IMR-90 (cell line): ENCODE measurements around the gene CCDC170. TPM values are rescaled to one million over a fixed set of nuclear protein-coding genes. Genes with fewer than 3 reads are reported as not detected.

Source experiments
- ATAC-seq: fragments of 200-7000 bp; cut with Tn5 transposase; 2 replicates; pipeline ENCODE4 v1.9.1; 2020; ENCODE audit warnings: low read depth, mild to moderate bottlenecking, moderate library complexity
- BruUV-seq: library from RNA; stranded (reverse); fragments of 400-500 nt; replicated peaks from 2 replicates; lab custom pipeline; 2021; lab: Mats Ljungman, UMichigan
- CTCF ChIA-PET: fragments of 300-600 bp; formaldehyde crosslinking; extraction: SDS; loops from one replicate; lab custom pipeline; 2021; ENCODE audit warnings: antibody characterized with exemption; lab: Yijun Ruan, JAX
- POLR2A ChIA-PET: fragments of 300-600 bp; sonication (Branson Sonifier 250); formaldehyde crosslinking; loops from one replicate; lab custom pipeline; 2022; ENCODE audit warnings: antibody characterized with exemption; ENCODE audit not compliant: unreplicated experiment; lab: Charles Lee
- DNase-seq: peaks from one replicate; pipeline ENCODE4 v3.0.0; 2013
- H2AFZ ChIP-seq: replicated peaks from 2 replicates; pipeline ENCODE3; 2013; ENCODE audit warnings: low read length, mild to moderate bottlenecking; ENCODE audit not compliant: poor library complexity
- H2AK5ac ChIP-seq: 2 replicates; pipeline ENCODE4 v1.6.1; 2013; ENCODE audit warnings: low read depth, low read length, inconsistent platforms
- H2AK9ac ChIP-seq: replicated peaks from 2 replicates; pipeline ENCODE3; 2013; ENCODE audit warnings: mild to moderate bottlenecking, low read depth, low read length, moderate library complexity; ENCODE audit not compliant: poor library complexity
- H2BK120ac ChIP-seq: 2 replicates; pipeline ENCODE4 v1.6.1; 2013; ENCODE audit warnings: low read depth, low read length, inconsistent platforms
- H2BK15ac ChIP-seq: 3 replicates; pipeline ENCODE4 v1.6.1; 2013; ENCODE audit warnings: low read depth, low read length, inconsistent platforms
- H2BK20ac ChIP-seq: 2 replicates; pipeline ENCODE4 v1.6.1; 2013; ENCODE audit warnings: low read depth, mild to moderate bottlenecking, inconsistent platforms, low read length, moderate library complexity
- H2BK5ac ChIP-seq: 2 replicates; pipeline ENCODE4 v1.6.1; 2013; ENCODE audit warnings: mild to moderate bottlenecking, low read depth, low read length, inconsistent platforms; ENCODE audit not compliant: poor library complexity, severe bottlenecking
- H3K14ac ChIP-seq: replicated peaks from 2 replicates; pipeline ENCODE4 v1.6.1; 2013; ENCODE audit warnings: low read depth, low read length, inconsistent platforms
- H3K18ac ChIP-seq: 2 replicates; pipeline ENCODE4 v1.6.1; 2013; ENCODE audit warnings: low read depth, low read length, control low read depth
- H3K23ac ChIP-seq: 2 replicates; pipeline ENCODE4 v1.6.1; 2013; ENCODE audit warnings: low read depth, low read length, inconsistent platforms
- H3K27ac ChIP-seq: 2 replicates; pipeline ENCODE4 v1.5.1; 2013; ENCODE audit warnings: mild to moderate bottlenecking, control low read depth, low read length; ENCODE audit not compliant: insufficient read depth
- H3K27me3 ChIP-seq: 2 replicates; pipeline ENCODE4 v1.6.1; 2013; ENCODE audit warnings: low read length; ENCODE audit not compliant: control insufficient read depth, insufficient read depth
- H3K36me3 ChIP-seq: 2 replicates; pipeline ENCODE4 v1.6.1; 2013; ENCODE audit warnings: low read length, mixed read lengths; ENCODE audit not compliant: control insufficient read depth, insufficient read depth
- H3K4ac ChIP-seq: 2 replicates; pipeline ENCODE4 v1.6.1; 2013; ENCODE audit warnings: low read depth, low read length, inconsistent platforms
- H3K4me1 ChIP-seq: 2 replicates; pipeline ENCODE4 v1.6.1; 2013; ENCODE audit warnings: low read length, mixed read lengths; ENCODE audit not compliant: control insufficient read depth, insufficient read depth
- H3K4me2 ChIP-seq: 2 replicates; pipeline ENCODE4 v1.6.1; 2013; ENCODE audit warnings: low read depth, mild to moderate bottlenecking, control low read depth, low read length, moderate library complexity
- H3K4me3 ChIP-seq: 2 replicates; pipeline ENCODE4 v1.5.1; 2013; ENCODE audit warnings: low read depth, mild to moderate bottlenecking, control low read depth, low read length, moderate library complexity; ENCODE audit not compliant: insufficient read depth
- H3K56ac ChIP-seq: 2 replicates; pipeline ENCODE4 v1.6.1; 2013; ENCODE audit warnings: low read length, inconsistent platforms; ENCODE audit not compliant: insufficient read depth; ENCODE audit errors: extremely low read depth
- H3K79me1 ChIP-seq, 2 experiments: 2 replicates each; pipeline ENCODE4 v1.6.1; 2013; ENCODE audit warnings: low read length in 2 of 2, inconsistent platforms in 1 of 2, low read depth in 1 of 2
- H3K9ac ChIP-seq: 2 replicates; pipeline ENCODE4 v1.6.1; 2013; ENCODE audit warnings: low read depth, low read length, control low read depth
- H3K9me1 ChIP-seq: 2 replicates; pipeline ENCODE4 v1.6.1; 2013; ENCODE audit warnings: low read length, inconsistent platforms; ENCODE audit not compliant: insufficient read depth
- H3K9me3 ChIP-seq: 2 replicates; pipeline ENCODE4 v1.6.1; 2013; ENCODE audit warnings: low read length; ENCODE audit not compliant: control insufficient read depth, insufficient read depth
- H4K20me1 ChIP-seq: 2 replicates; pipeline ENCODE4 v1.6.1; 2013; ENCODE audit warnings: low read length, inconsistent platforms; ENCODE audit not compliant: insufficient read depth
- H4K5ac ChIP-seq: 2 replicates; pipeline ENCODE4 v1.6.1; 2013; ENCODE audit warnings: mild to moderate bottlenecking, low read depth, low read length, control low read depth
- H4K8ac ChIP-seq, 2 experiments: 2 replicates each; pipeline ENCODE4 v1.6.1; 2013; ENCODE audit warnings: low read depth in 2 of 2, low read length in 2 of 2, control low read depth in 1 of 2, inconsistent platforms in 1 of 2
- H4K91ac ChIP-seq: 2 replicates; pipeline ENCODE4 v1.6.1; 2013; ENCODE audit warnings: low read depth, low read length, inconsistent platforms; ENCODE audit not compliant: insufficient read depth
- CEBPB ChIP-seq: IDR thresholded peaks from 2 replicates; pipeline ENCODE4 v1.6.1; 2012; ENCODE audit warnings: low read depth, low read length, improper control_type of control experiment
- CHD1 ChIP-seq: IDR thresholded peaks from 2 replicates; pipeline ENCODE4 v1.6.1; 2012; ENCODE audit warnings: low read depth, low read length, improper control_type of control experiment
- MAFK ChIP-seq: IDR thresholded peaks from 2 replicates; pipeline ENCODE4 v1.6.1; 2012; ENCODE audit warnings: low read depth, low read length, improper control_type of control experiment
- MXI1 ChIP-seq: IDR thresholded peaks from 2 replicates; pipeline ENCODE4 v1.6.1; 2012; ENCODE audit warnings: low read depth, mild to moderate bottlenecking, low read length, moderate library complexity, borderline replicate concordance
- WGBS, 2 experiments: methylation state at CpG; one replicate each; pipeline versions ENCODE4 v1.1.5 to v1.1.7; 2013; ENCODE audit warnings: missing lambda C conversion rate in 2 of 2; ENCODE audit not compliant: insufficient read length in 1 of 2; ENCODE audit errors: extremely low coverage in 2 of 2; 5-methylcytosine and 5-hydroxymethylcytosine counted together
- dilution Hi-C: fragments of 300-500 bp; cut with HindIII; formaldehyde crosslinking; loops from one replicate; pipeline ENCODE4 v1.14.3; 2018; ENCODE audit warnings: low sequenced_read_pairs; ENCODE audit not compliant: unreplicated experiment
- in situ Hi-C: fragments of 300-500 bp; cut with MboI; formaldehyde crosslinking; loops from 3 replicates; pipeline ENCODE4 v1.14.3; 2019; ENCODE audit warnings: low sequenced_read_pairs, inconsistent platforms, mixed read lengths
- intact Hi-C: fragments of 100-400 bp; cut with micrococcal nuclease; formaldehyde crosslinking; loops from 2 replicates; pipeline ENCODE4 v1.10.0; 2022
- polyA plus RNA-seq, 3 experiments: library from polyadenylated mRNA; depleted of rRNA; stranded (reverse); fragments of >200 nt; gene quantifications; 2 replicates each; pipeline ENCODE4 v1.2.3, GENCODE V29; 2012; ENCODE audit warnings: low replicate concordance in 1 of 3
- total RNA-seq: library from RNA; depleted of rRNA; stranded (reverse); fragments of >200 nt; gene quantifications from 2 replicates; pipeline ENCODE4 v1.2.3, GENCODE V29; 2012
- TF ChIP-seq, protein P1 (sequence below): fragments of 150-350 bp; IDR thresholded peaks from 2 replicates; pipeline ENCODE4 v1.6.1; 2016; ENCODE audit warnings: low read depth, mild to moderate bottlenecking, low read length, moderate library complexity, borderline replicate concordance

CCDC170 gene
- total and polyA plus RNA-seq, 2 of the 4 experiments (the other 2 are of a cell fraction): 0.12 to 0.54 TPM

- DNase-seq: no peak
Measured at GRCh38 chr6:151616091-151616513, 122.3 kb downstream of the CCDC170 start.

More at GRCh38 chr6:151616091-151616513, 122.3 kb downstream of the CCDC170 start:
- H3K9ac ChIP-seq: no peak overlapping the region
- H3K9me3 ChIP-seq: no peaks in the 10 kb centered on the region
- no TSS peak for BruUV-seq
- dilution Hi-C loops: no loop called here
- H3K56ac ChIP-seq: no peak overlapping the region
- H3K4ac ChIP-seq: no peak overlapping the region
- intact Hi-C loops: no loop called here
- H3K4me1 ChIP-seq: no peaks in the 10 kb centered on the region
- H2BK20ac ChIP-seq: no peak overlapping the region
- no peak overlapping the region for H2BK120ac ChIP-seq
- no peak overlapping the region for H2AK9ac ChIP-seq
- H3K36me3 ChIP-seq: no peaks in the 10 kb centered on the region
- no peak overlapping the region for H4K91ac ChIP-seq
- no peak overlapping the region for H4K8ac ChIP-seq
- no peak for ATAC-seq
- no peak overlapping the region for H2BK15ac ChIP-seq
- no peak overlapping the region for H4K5ac ChIP-seq
- no peak overlapping the region for H3K18ac ChIP-seq
- no peak overlapping the region for H2AK5ac ChIP-seq
- no peak overlapping the region for H3K27ac ChIP-seq
- H3K4me2 ChIP-seq: no peak overlapping the region
- H3K27me3 ChIP-seq: no peaks in the 10 kb centered on the region
- no peak overlapping the region for H2BK5ac ChIP-seq
- no peaks in the 10 kb centered on the region for H3K9me1 ChIP-seq
- CTCF ChIA-PET: interaction anchor here (0.5 to 1.2 kb wide), 3 partner anchors 12 to 1198 kb away, joined by 3 read pairs; no protein-coding TSS in a partner anchor
- POLR2A ChIA-PET: no interaction called here
- in situ Hi-C loops: no loop called here
- H4K20me1 ChIP-seq: no peaks in the 10 kb centered on the region
- 48% methylated on average over 2 of the region's 5 CpGs; no CpG with 5 or more reads in 1 of the 2 experiments for WGBS, 2 experiments
- TF ChIP-seq, protein P1, sequence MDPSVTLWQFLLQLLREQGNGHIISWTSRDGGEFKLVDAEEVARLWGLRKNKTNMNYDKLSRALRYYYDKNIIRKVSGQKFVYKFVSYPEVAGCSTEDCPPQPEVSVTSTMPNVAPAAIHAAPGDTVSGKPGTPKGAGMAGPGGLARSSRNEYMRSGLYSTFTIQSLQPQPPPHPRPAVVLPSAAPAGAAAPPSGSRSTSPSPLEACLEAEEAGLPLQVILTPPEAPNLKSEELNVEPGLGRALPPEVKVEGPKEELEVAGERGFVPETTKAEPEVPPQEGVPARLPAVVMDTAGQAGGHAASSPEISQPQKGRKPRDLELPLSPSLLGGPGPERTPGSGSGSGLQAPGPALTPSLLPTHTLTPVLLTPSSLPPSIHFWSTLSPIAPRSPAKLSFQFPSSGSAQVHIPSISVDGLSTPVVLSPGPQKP: no peak
- TF ChIP-seq CHD1: no peak
- TF ChIP-seq CEBPB: no peak
- TF ChIP-seq MXI1: no peak
- TF ChIP-seq MAFK: no peak
- H3K4me3 ChIP-seq: no peak overlapping the region
- H3K23ac ChIP-seq: no peak overlapping the region
- H2AFZ ChIP-seq: no peak overlapping the region
- no peaks in the 10 kb centered on the region for H3K79me1 ChIP-seq
- no peak overlapping the region for H3K14ac ChIP-seq
